Karpas-422 (cell line): Measurements from ENCODE around the gene FAH. TPM values are rescaled to one million over a fixed set of nuclear protein-coding genes. Genes with fewer than 3 reads are reported as not detected.

ENCODE experiments used
- DNase-seq: peaks from one replicate; pipeline ENCODE4 v3.0.0-alpha.2; 2015
- H2AFZ ChIP-seq: fragments of 200-600 bp; sonication (generic); 2 replicates; pipeline ENCODE4 v1.6.1; 2014; ENCODE audit warnings: antibody characterized with exemption, low read length, mixed read lengths
- H3K27ac ChIP-seq: fragments of 200-600 bp; sonication (generic); 2 replicates; pipeline ENCODE4 v1.5.1; 2014; ENCODE audit warnings: mild to moderate bottlenecking, low read length, moderate library complexity
- H3K27me3 ChIP-seq: fragments of 200-600 bp; sonication (generic); 2 replicates; pipeline ENCODE4 v1.6.1; 2014; ENCODE audit warnings: low read length, mixed read lengths
- H3K36me3 ChIP-seq: fragments of 200-600 bp; sonication (generic); 2 replicates; pipeline ENCODE4 v1.6.1; 2014; ENCODE audit warnings: low read length, mixed read lengths; ENCODE audit not compliant: insufficient read depth
- H3K4me1 ChIP-seq: fragments of 200-600 bp; sonication (generic); 2 replicates; pipeline ENCODE4 v1.6.1; 2014; ENCODE audit warnings: mild to moderate bottlenecking, low read length, mixed read lengths
- H3K4me2 ChIP-seq: fragments of 200-600 bp; sonication (generic); 2 replicates; pipeline ENCODE4 v1.6.1; 2014; ENCODE audit warnings: low read length, low read depth, mild to moderate bottlenecking; ENCODE audit not compliant: poor library complexity, severe bottlenecking
- H3K4me3 ChIP-seq: fragments of 200-600 bp; sonication (generic); 2 replicates; pipeline ENCODE4 v1.5.1; 2014; ENCODE audit warnings: mild to moderate bottlenecking, antibody characterized with exemption, low read length, mixed read lengths
- H3K79me2 ChIP-seq: fragments of 200-600 bp; sonication (generic); 2 replicates; pipeline ENCODE4 v1.6.1; 2014; ENCODE audit warnings: mild to moderate bottlenecking, low read length, mixed read lengths
- H3K9ac ChIP-seq: fragments of 200-600 bp; sonication (generic); 2 replicates; pipeline ENCODE4 v1.6.0; 2014; ENCODE audit warnings: low read length
- H3K9me2 ChIP-seq: fragments of 200-600 bp; sonication (generic), shearing (Covaris generic); replicated peaks from 2 replicates; pipeline ENCODE4 v1.6.0; 2014; ENCODE audit warnings: mild to moderate bottlenecking, low read length, moderate library complexity; ENCODE audit not compliant: insufficient read depth
- H3K9me3 ChIP-seq: fragments of 300-700, 200-600 bp; sonication (generic); 2 replicates; pipeline ENCODE4 v1.6.1; 2014; ENCODE audit warnings: low read length, mixed read lengths
- H4K20me1 ChIP-seq: fragments of 200-600 bp; sonication (generic); 2 replicates; pipeline ENCODE4 v1.6.1; 2014; ENCODE audit warnings: mild to moderate bottlenecking, antibody characterized with exemption, low read length, low read depth; ENCODE audit not compliant: insufficient read depth
- total RNA-seq: library from RNA; depleted of rRNA; stranded (reverse); fragments of >200 nt; shearing (Covaris generic); gene quantifications from 2 replicates; pipeline ENCODE4 v1.2.3, GENCODE V29; 2014; ENCODE audit warnings: low replicate concordance

Gene FAH
- total RNA-seq, 1 experiment from 2014 or later = 38.8 TPM

- Histone ChIP-seq H3K79me2 (no peaks in the 10 kb centered on the region), H3K36me3 (peaks cover 8% of the 10 kb centered on the region), H3K4me2 (no peak overlapping the region), H4K20me1 (no peaks in the 10 kb centered on the region), H3K4me1 (no peaks in the 10 kb centered on the region), H3K9me3 (no peaks in the 10 kb centered on the region), H3K9me2 (no peaks in the 10 kb centered on the region), H3K9ac (no peak overlapping the region), H3K27ac (no peak overlapping the region), H3K4me3 (no peak overlapping the region), H2AFZ (no peak overlapping the region), H3K27me3 (no peaks in the 10 kb centered on the region)
- no peak for DNase-seq
These were observed 32.4 kb downstream of the FAH start for GRCh38 chr15:80185152-80185551.

GRCh38 chr15:80186066-80186465, 33.3 kb downstream of the FAH start:
- H3K9ac ChIP-seq = no peak overlapping the region

DNA sequence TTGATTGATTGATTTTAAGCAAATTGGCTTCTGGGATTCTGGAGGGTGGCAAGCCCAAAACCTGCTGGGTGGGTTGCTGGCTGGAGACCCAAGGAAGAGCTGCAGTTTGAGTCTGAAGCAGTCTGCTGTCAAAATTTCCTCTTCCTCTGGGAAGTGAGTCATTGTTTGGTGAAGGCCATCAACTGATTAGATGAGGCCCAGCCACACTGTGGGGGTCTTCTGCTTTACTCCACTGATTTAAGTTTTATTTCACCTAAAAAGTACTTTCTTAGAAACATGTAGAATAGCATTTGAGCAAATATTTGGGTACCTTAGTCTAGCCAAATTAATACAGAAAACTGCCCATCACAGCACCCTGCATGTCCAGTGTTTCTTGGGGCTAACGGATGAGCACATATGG, 33.8 kb downstream of the FAH start:
- DNase-seq = no peak
- Histone ChIP-seq H4K20me1 (no peaks in the 10 kb centered on the region), H3K9ac (no peak overlapping the region), H3K4me3 (no peak overlapping the region), H3K79me2 (no peaks in the 10 kb centered on the region), H3K36me3 (peaks cover 6% of the 10 kb centered on the region), H3K9me2 (no peaks in the 10 kb centered on the region), H3K9me3 (no peaks in the 10 kb centered on the region), H3K27ac (no peak overlapping the region), H3K4me1 (no peaks in the 10 kb centered on the region), H3K27me3 (no peaks in the 10 kb centered on the region), H2AFZ (no peak overlapping the region), H3K4me2 (no peak overlapping the region)

More at GRCh38 chr15:80186066-80186465, 33.3 kb downstream of the FAH start:
- Histone ChIP-seq H3K9me2 (no peaks in the 10 kb centered on the region), H3K27me3 (no peaks in the 10 kb centered on the region), H2AFZ (no peak overlapping the region), H3K4me2 (no peak overlapping the region), H3K36me3 (peaks cover 8% of the 10 kb centered on the region), H3K4me1 (no peaks in the 10 kb centered on the region), H4K20me1 (no peaks in the 10 kb centered on the region), H3K9me3 (no peaks in the 10 kb centered on the region), H3K79me2 (no peaks in the 10 kb centered on the region), H3K4me3 (no peak overlapping the region), H3K27ac (no peak overlapping the region)
- DNase-seq = no peak

DNA sequence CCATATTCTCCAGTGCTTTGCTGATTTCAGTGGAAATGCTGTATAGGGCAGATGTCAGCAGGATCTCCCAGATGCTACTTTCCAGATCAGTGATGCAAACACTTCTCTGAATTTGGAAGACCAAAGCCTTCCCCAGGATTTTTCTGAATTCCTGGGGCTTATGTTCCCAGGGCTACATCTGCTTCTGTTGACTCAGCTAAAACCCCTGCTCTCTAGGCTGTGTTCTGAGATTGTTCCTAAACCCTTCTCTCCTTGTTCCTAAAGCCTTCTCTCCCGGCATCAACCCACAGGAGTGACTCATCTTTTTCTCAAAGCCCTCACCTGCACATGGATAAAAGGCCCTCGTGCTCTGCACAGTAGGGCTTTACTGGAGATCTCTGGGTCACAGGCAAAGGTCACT, 35.5 kb downstream of the FAH start:
- H3K36me3 ChIP-seq = peaks cover 6% of the 10 kb centered on the region

GRCh38 chr15:80191198-80191597, 38.4 kb downstream of the FAH start:
- H3K9me2 ChIP-seq = no peaks in the 10 kb centered on the region
- H3K36me3 ChIP-seq = peaks cover 2% of the 10 kb centered on the region; the same call in 1 of the 2 replicates
- H3K9ac ChIP-seq = no peak overlapping the region
- H3K27me3 ChIP-seq = no peaks in the 10 kb centered on the region
- no peak for DNase-seq
- H3K4me1 ChIP-seq = no peaks in the 10 kb centered on the region
- no peak overlapping the region for H3K27ac ChIP-seq
- no peaks in the 10 kb centered on the region for H4K20me1 ChIP-seq
- H3K4me2 ChIP-seq = no peak overlapping the region
- no peak overlapping the region for H2AFZ ChIP-seq
- H3K4me3 ChIP-seq = no peak overlapping the region
- H3K79me2 ChIP-seq = no peaks in the 10 kb centered on the region
- H3K9me3 ChIP-seq = no peaks in the 10 kb centered on the region

More for the DNA sequence above, 35.5 kb downstream of the FAH start:
- H3K79me2 ChIP-seq = no peaks in the 10 kb centered on the region
- H4K20me1 ChIP-seq = no peaks in the 10 kb centered on the region
- H3K27ac ChIP-seq = no peak overlapping the region
- no peaks in the 10 kb centered on the region for H3K27me3 ChIP-seq
- no peak overlapping the region for H3K4me3 ChIP-seq
- no peaks in the 10 kb centered on the region for H3K9me3 ChIP-seq
- no peak overlapping the region for H3K9ac ChIP-seq
- H3K9me2 ChIP-seq = no peaks in the 10 kb centered on the region
- H2AFZ ChIP-seq = no peak overlapping the region
- DNase-seq = no peak
- no peaks in the 10 kb centered on the region for H3K4me1 ChIP-seq
- H3K4me2 ChIP-seq = no peak overlapping the region

DNA sequence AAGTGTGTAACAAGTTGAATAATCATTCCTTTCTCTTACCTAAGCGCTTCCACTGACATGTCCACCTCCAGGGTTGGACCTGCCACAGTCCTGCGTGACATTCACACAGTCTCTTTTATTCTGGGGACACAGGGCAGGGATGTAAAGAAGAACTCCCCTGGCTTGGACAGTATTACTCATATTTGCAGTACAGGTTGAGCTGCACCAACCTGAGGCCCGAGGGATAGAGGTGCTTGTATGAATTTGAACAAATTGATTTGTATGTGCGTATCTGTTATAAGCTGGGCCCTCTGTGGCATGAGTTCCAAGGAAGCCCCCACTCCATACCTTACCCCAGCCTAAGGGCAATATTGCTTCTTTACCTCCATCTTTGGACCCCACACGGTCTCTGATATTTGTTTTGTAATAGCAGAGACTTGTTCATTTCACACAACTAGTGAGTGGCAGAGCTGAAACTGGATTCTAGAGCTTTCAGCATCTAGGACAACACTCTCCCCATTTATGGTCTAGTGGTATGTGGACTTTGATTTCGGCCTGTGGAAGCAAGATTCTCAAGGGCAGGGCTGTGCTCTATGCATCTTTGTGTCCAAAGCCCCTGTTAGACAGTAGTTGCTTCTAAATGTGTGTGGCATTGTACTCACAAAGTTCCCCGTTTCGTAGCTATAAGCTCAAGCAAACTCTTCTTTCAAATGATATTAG, 39.2 kb downstream of the FAH start:
- no peak overlapping the region for H3K4me3 ChIP-seq
- no peak overlapping the region for H3K9ac ChIP-seq
- no peaks in the 10 kb centered on the region for H3K36me3 ChIP-seq
- H3K9me3 ChIP-seq = no peaks in the 10 kb centered on the region
- no peaks in the 10 kb centered on the region for H3K9me2 ChIP-seq
- no peak overlapping the region for H2AFZ ChIP-seq
- no peak for DNase-seq
- H3K4me1 ChIP-seq = no peaks in the 10 kb centered on the region
- no peaks in the 10 kb centered on the region for H3K27me3 ChIP-seq
- H4K20me1 ChIP-seq = no peaks in the 10 kb centered on the region
- H3K79me2 ChIP-seq = no peaks in the 10 kb centered on the region
- no peak overlapping the region for H3K27ac ChIP-seq
- H3K4me2 ChIP-seq = no peak overlapping the region

- no peak overlapping the region for H3K4me2 ChIP-seq
- no peak overlapping the region for H3K4me3 ChIP-seq
- H3K27ac ChIP-seq = no peak overlapping the region
- H3K27me3 ChIP-seq = no peaks in the 10 kb centered on the region
- no peak overlapping the region for H3K9ac ChIP-seq
- H3K79me2 ChIP-seq = no peaks in the 10 kb centered on the region
- H3K9me2 ChIP-seq = no peaks in the 10 kb centered on the region
- H3K36me3 ChIP-seq = no peaks in the 10 kb centered on the region
- H2AFZ ChIP-seq = no peak overlapping the region
- H3K4me1 ChIP-seq = no peaks in the 10 kb centered on the region
- no peak for DNase-seq
- H3K9me3 ChIP-seq = no peaks in the 10 kb centered on the region
- no peaks in the 10 kb centered on the region for H4K20me1 ChIP-seq
These were observed 41.4 kb downstream of the FAH start for GRCh38 chr15:80194186-80194585.

DNA sequence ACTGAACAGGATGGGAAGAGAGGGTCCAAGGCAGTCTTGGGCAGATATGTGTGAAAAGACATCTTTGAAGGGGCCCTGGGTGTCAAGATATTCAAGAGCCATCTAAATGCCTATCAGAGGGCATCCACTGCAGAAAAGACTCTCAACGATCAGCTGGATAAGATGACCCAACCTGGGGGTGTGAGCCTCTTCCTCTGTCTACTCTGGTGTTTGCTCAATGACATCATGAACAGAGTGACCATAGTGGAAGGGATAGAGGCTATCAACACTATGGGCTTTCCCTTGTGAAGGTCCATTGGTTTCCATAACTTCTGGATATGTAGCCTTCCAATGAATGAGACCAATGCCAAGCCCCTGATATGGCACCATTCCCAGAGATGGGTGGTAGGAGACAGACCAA, 42.1 kb downstream of the FAH start:
- Histone ChIP-seq H3K9me2 (no peaks in the 10 kb centered on the region), H4K20me1 (no peaks in the 10 kb centered on the region), H3K9ac (no peak overlapping the region), H3K27me3 (no peaks in the 10 kb centered on the region), H3K79me2 (no peaks in the 10 kb centered on the region), H3K9me3 (no peaks in the 10 kb centered on the region), H3K4me3 (no peak overlapping the region), H3K27ac (no peak overlapping the region), H3K4me1 (no peaks in the 10 kb centered on the region), H3K4me2 (no peak overlapping the region), H3K36me3 (no peaks in the 10 kb centered on the region), H2AFZ (no peak overlapping the region)
- no peak for DNase-seq
